IPS DF 4.7 (cell line): Measurements from ENCODE around the gene SMOC1.
"Not testable (repeated sequence)": the region's sequence is repeated elsewhere in the genome, so short reads cannot be mapped to it uniquely, and the experiment has no call there.

Source experiments
- DNase-seq: peaks from one replicate; pipeline ENCODE4 v3.0.0-alpha.2; 2013; ENCODE audit warnings: low spot score; ENCODE audit errors: extremely low read depth

The SMOC1 gene

GRCh38 chr14:69900603-69901002, 21.4 kb downstream of the SMOC1 start:
- DNase-seq, result no peak

GRCh38 chr14:69901113-69901951, 22.1 kb downstream of the SMOC1 start:
- no peak for DNase-seq

GRCh38 chr14:69903046-69903445, 23.8 kb downstream of the SMOC1 start:
- DNase-seq, result not testable (repeated sequence)

- DNase-seq, result no peak
Measured at GRCh38 chr14:69904246-69904645, 25.0 kb downstream of the SMOC1 start.

GRCh38 chr14:69906201-69906600, 27.0 kb downstream of the SMOC1 start:
- no peak for DNase-seq

- no peak for DNase-seq
Measured at GRCh38 chr14:69909826-69910550, 30.8 kb downstream of the SMOC1 start.

GRCh38 chr14:69910871-69911270, 31.7 kb downstream of the SMOC1 start:
- no peak for DNase-seq

GRCh38 chr14:69913686-69914085, 34.5 kb downstream of the SMOC1 start:
- DNase-seq, result no peak

GRCh38 chr14:69916396-69916795, 37.2 kb downstream of the SMOC1 start:
- DNase-seq, result no peak

GRCh38 chr14:69917287-69917686, 38.1 kb downstream of the SMOC1 start:
- no peak for DNase-seq

GRCh38 chr14:69919815-69920214, 40.6 kb downstream of the SMOC1 start:
- no peak for DNase-seq

GRCh38 chr14:69921052-69921451, 41.8 kb downstream of the SMOC1 start:
- no peak for DNase-seq

GRCh38 chr14:69922198-69922597, 43.0 kb downstream of the SMOC1 start:
- DNase-seq, result no peak

- DNase-seq, result no peak
Measured at GRCh38 chr14:69924201-69924600, 45.0 kb downstream of the SMOC1 start.

GRCh38 chr14:69928111-69928523, 48.9 kb downstream of the SMOC1 start:
- no peak for DNase-seq

- no peak for DNase-seq
Measured at GRCh38 chr14:69930780-69931379, 51.7 kb downstream of the SMOC1 start.

GRCh38 chr14:69931960-69932359, 52.7 kb downstream of the SMOC1 start:
- DNase-seq, result no peak

- DNase-seq, result no peak
Measured at GRCh38 chr14:69932391-69932790, 53.2 kb downstream of the SMOC1 start.

- no peak for DNase-seq
Measured at GRCh38 chr14:69933623-69934275, 54.5 kb downstream of the SMOC1 start.

- DNase-seq, result no peak
Measured at GRCh38 chr14:69937367-69938081, 58.3 kb downstream of the SMOC1 start.

- no peak for DNase-seq
Measured at GRCh38 chr14:69938751-69939150, 59.5 kb downstream of the SMOC1 start.
